Fibroblast of mammary gland (primary cell): ENCODE data around the gene LBH.

Experiments
- DNase-seq: peaks from one replicate; pipeline ENCODE4 v3.0.0-alpha.2; 2010; ENCODE audit warnings: low read depth
- H3K4me3 ChIP-seq: 2 replicates; pipeline ENCODE4 v1.5.1; 2011; ENCODE audit warnings: low read depth, mild to moderate bottlenecking, low read length, moderate library complexity; ENCODE audit not compliant: control insufficient read depth
- TF ChIP-seq, protein P1 (sequence below): conservative IDR thresholded peaks from 2 replicates; pipeline ENCODE4 v1.5.1; 2011; ENCODE audit warnings: low read depth, low read length, inconsistent platforms; ENCODE audit not compliant: control insufficient read depth, insufficient read depth

The LBH gene

DNA sequence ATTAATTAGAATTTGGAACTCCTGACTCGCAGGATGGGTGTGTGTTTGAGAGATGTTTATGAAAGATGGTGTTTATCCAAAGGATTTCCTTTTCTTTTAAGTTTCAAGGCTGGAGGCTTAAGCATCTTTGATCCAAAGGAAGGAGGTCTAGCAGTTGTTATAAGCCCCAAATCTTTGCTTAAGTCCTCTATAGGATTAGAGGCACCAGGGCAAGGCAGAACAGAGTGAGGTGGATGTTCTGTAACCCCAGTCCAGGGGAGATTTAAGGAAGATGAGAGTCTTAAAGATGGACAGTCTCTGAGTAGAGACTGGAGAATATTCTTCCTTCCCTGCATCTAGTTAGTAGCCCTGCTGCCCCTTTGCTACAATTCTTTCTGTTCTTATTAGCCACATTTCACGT is 17.5 kb downstream of the LBH start:
- H3K4me3 ChIP-seq: no peak overlapping the region
- TF ChIP-seq, protein P1, sequence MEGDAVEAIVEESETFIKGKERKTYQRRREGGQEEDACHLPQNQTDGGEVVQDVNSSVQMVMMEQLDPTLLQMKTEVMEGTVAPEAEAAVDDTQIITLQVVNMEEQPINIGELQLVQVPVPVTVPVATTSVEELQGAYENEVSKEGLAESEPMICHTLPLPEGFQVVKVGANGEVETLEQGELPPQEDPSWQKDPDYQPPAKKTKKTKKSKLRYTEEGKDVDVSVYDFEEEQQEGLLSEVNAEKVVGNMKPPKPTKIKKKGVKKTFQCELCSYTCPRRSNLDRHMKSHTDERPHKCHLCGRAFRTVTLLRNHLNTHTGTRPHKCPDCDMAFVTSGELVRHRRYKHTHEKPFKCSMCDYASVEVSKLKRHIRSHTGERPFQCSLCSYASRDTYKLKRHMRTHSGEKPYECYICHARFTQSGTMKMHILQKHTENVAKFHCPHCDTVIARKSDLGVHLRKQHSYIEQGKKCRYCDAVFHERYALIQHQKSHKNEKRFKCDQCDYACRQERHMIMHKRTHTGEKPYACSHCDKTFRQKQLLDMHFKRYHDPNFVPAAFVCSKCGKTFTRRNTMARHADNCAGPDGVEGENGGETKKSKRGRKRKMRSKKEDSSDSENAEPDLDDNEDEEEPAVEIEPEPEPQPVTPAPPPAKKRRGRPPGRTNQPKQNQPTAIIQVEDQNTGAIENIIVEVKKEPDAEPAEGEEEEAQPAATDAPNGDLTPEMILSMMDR: no peak
- no peak for DNase-seq

DNA sequence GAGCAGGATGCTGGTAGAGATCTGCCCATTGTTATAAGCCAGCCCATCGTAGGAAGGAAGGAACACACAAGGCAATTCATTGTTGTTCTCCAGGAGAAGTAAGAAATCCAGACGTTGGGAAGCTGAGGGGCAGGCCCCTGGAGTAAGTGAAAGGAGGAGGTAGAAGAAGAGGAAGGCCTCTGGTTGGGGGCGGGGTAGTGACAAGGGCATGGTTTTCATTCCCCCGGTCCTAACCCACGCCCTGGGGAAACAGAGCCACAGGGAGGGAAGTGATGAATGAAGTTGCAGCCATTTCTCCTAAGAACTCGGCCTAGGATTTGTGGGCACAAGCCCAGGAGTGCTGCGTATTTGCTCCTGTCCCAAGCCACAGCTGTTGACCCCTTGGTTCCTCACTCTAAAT is 18.0 kb downstream of the LBH start:
- H3K4me3 ChIP-seq: no peak overlapping the region
- no peak for DNase-seq
- TF ChIP-seq, protein P1: no peak

DNA sequence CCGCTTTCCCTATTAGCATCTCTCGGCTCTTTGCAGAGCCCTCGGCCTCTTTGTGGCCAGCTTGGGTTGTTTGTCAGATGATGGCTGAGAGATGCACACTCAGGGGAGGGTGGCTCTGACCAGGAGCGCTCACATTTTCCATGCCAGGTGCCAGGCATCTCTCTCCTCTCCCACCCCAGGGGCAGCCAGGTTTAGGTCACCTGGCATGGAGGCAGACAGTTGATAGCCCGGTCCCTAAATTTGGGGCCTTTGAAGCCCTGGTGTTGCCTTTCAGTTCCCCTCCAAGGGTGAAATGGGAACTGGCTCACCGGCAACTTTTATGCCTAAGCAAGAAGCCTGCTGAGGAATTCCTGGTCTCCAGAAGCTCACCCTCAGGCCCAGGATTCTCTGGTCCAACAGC is 19.1 kb downstream of the LBH start:
- no peak overlapping the region for H3K4me3 ChIP-seq
- DNase-seq: no peak
- TF ChIP-seq, protein P1: no peak

DNA sequence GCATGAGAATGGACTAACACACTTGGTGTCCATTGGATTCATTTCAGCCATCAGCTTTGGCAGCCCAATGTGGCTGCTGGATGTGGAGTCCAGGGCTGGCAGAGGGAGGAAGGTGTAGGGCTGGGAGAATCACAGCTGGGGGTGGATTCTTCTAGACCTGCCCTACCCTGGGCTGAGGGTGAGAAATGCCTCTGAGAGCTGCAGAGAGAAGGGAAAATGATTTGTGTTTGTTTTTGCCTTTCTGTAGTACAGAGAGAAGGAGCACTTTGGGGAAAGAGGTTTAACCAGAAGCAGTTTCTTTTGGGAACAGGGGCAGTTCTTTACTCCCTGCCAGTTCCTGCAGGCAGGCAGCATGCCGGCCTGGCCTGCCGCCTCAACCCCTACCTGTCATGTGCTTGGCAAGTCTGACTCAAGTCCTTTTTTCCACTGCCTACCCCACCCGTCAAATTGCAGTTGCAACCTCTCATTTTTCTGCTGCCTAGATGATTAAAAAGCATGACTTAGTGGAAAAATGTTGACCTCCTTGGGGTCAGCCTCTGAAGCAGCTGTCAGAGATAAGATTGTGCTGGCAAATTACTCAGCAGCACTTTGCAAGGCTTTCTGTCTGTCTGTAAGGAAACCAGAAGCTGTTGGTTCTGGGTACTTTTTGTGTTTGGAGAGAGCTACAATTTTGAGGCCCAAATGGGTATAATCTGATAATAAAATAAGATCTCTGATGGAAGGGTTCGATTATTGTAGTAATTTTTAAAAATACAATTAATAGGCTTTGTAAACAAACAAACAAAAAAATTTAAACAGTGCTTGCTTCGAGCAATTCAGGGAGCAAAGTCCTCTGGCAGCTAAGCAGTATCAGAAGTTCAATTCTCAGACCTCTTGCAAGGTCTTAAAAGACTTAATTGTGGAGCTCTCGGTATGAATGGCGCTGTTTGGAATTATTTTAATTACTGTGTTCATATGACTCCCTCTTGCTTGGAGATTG is 21.7 kb downstream of the LBH start:
- DNase-seq: peak; percentile 56
- H3K4me3 ChIP-seq: no peak overlapping the region

DNA sequence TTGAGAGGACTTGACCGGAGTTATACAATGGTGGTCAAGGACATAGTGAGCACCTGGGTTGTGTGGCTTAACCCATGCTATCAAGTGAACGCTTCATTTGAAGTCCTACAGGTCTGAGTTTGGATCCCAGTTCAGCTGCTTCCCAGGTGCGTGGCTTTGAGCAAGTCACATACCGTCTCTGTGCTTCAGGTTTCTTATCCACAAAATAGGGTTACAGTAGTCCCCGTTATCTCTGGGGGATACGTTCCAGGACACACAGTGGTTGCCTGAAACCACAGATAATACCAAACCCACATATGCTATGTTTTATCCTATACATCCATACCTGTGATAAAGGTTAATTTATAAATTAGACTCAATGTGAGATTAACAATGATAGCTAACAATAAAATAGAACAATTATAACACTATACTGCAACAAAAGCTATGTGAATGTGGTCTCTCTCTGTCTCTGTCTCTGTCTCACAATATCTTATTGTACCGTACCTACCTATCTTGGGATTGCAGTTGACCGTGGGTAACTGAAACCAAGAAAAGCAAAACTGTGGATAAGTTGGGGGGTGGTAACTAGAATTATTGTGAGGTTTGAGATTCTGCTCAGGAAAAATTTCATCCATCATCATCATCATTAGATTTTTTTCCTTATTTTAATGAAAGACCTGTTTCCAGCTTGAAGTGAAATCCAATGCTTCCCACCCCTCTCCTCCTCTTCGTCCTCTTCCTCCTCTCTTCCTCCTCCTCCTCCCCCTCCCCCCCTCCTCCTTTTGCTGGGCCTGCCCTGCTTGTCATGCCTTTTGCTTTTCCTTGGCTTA is 22.7 kb downstream of the LBH start:
- no peak overlapping the region for H3K4me3 ChIP-seq
- no peak for DNase-seq
- TF ChIP-seq, protein P1: no peak

More for the DNA sequence above, 21.7 kb downstream of the LBH start:
- TF ChIP-seq, protein P1: no peak

DNA sequence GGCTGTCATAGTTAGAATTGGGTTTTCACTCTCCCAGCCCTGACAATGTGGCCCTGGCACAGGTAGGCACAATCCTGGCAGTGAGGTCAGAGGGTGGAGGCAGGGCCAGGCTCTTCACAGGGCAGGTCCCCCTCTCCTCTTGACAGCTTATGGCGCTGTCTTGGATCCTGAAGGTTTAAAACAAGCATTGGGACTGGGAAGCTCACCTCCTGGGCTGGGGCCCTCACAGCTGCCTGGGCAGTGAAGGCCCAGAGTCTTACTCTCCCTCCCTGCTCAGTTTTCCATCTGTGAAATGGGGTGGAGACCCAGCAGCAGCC is 23.3 kb downstream of the LBH start:
- DNase-seq: no peak
- H3K4me3 ChIP-seq: no peak overlapping the region
- TF ChIP-seq, protein P1: no peak
